Hematopoietic multipotent progenitor cell treated with erythropoietin and hydrocortisone succinate and interleukin-3 and kit ligand, for 6 days (in vitro differentiated cells): ENCODE measurements around the gene SPO11.

Source experiments
- DNase-seq: peaks from one replicate; pipeline ENCODE4 v3.0.0-alpha.2; 2015

SPO11 gene, protein sequence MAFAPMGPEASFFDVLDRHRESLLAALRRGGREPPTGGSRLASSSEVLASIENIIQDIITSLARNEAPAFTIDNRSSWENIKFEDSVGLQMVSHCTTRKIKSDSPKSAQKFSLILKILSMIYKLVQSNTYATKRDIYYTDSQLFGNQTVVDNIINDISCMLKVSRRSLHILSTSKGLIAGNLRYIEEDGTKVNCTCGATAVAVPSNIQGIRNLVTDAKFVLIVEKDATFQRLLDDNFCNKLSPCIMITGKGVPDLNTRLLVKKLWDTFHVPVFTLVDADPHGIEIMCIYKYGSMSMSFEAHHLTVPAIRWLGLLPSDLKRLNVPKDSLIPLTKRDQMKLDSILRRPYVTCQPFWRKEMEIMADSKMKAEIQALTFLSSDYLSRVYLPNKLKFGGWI

DNA sequence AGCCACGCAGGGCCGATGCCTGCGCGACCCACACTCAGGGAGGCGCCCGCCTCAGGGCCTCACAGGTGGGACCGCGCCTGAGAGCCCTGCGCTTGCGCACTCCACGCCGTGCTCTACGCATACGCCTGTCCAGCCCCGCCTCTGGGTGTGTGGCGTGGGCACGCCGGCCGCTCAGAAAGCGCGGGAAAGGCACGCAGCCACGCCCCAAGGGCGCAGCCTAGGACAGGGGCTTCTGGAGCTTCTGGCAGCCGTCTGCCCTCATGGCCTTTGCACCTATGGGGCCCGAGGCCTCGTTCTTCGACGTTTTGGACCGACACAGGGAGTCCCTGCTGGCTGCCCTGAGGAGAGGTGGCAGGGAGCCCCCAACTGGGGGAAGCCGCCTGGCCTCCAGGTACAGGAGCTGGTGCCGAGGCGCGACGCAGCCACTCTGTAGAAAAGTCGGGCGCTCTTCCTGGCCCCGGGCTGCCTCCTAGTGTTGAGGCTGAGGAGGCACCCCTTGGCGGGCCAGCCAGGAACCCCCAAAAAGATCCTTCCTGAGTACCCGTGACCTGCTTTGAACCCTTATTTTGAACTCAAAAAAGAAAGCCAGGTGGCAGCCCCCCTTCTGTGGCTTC lies at the start of gene SPO11:
TSS of gene SPO11 (plus strand) at position 196 of the 614 bp plus-strand sequence. CDS start at position 261, 65 bp downstream.
- DNase-seq: peak; percentile 9

DNA sequence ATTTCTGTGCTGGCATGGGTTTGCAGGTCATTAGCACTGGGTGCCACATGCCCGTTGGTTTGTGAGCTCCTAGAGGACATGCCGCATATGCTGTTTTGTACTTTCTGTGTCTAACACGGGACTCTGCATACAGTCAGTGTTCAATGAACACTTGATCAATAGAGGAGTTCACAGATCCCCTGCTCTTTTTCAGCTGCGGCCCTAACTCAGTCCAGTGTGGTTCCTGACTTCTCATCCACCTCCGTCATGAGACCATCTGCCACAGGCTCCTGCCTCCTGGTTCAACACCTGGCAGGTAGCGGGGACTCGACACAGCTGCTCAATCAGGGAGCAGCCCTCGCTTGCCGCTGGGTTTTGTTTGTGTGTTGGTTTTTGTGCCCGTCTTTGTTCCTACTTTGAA lies 49.4 kb upstream of the SPO11 start:
- DNase-seq: no peak

DNA sequence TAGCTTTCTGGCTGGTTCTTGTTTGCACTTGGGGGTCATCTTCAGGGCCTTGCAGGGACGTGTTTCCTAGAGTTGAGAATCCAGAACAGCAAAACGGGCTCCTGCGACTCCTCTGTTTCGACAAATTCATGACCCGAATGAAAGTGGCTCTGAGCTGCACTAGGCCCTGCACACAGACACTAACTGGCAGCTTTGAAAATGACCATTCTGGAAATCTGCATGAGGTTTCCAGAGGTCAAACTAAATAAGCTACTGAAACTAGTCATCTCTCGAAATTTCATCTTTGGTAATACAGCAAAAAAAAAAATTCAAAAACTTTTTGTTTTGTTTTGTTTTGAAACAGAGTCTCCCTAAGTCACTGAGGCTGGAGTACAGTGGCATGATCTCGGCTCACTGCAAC lies 47.7 kb upstream of the SPO11 start:
- no peak for DNase-seq

DNA sequence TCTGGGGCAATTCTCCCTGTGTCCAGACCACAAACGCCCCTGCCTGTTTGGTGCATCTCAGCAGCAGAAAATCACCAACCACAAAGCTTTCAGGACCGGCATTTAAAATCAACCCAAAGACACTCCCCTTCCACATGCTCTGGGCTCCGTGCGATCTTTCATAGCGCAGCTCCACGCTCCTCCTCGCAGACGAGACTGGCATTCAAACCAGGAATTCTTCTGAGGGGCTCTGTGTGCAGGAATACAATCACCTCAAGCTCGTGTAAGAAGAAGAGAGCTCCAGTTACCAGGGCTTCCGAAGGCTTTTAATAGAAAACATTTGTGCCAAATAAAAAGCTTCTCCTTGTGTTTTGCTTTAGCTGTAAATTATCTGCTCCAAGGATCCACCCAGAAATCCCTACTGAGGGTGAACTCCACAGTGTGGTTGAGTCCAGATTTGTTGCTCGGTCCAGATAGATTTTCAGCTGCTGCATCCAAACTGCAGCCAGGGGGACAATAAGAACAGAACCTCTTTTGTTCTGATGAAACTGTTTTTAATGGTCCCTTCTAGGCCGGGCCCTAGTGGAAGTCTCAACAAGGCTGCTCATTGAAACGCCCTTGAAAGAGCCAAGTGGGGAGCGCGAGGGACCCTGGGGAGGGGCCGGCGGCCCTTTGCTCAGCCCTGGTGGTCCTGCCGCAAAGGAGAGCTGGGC lies 46.8 kb upstream of the SPO11 start:
- no peak for DNase-seq

DNA sequence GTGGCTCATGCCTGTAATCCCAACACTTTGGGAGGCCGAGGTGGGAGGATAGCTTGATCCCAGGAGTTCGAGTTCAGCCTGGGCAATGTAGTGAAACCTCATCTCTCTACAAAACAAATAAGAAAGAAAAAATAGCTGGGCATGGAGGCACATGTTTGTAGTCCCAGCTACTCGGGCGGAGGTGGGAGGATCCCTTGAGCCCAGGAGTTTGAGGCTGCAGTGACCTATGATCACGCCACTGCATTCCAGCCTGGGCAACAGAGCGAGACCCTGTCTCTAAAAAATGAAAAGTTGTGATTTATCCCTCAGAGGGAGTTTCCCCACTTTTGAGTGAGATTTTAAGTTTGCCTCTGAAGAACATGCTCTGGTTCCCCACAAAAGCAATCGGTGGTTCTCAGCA lies 45.7 kb upstream of the SPO11 start:
- DNase-seq: no peak

DNA sequence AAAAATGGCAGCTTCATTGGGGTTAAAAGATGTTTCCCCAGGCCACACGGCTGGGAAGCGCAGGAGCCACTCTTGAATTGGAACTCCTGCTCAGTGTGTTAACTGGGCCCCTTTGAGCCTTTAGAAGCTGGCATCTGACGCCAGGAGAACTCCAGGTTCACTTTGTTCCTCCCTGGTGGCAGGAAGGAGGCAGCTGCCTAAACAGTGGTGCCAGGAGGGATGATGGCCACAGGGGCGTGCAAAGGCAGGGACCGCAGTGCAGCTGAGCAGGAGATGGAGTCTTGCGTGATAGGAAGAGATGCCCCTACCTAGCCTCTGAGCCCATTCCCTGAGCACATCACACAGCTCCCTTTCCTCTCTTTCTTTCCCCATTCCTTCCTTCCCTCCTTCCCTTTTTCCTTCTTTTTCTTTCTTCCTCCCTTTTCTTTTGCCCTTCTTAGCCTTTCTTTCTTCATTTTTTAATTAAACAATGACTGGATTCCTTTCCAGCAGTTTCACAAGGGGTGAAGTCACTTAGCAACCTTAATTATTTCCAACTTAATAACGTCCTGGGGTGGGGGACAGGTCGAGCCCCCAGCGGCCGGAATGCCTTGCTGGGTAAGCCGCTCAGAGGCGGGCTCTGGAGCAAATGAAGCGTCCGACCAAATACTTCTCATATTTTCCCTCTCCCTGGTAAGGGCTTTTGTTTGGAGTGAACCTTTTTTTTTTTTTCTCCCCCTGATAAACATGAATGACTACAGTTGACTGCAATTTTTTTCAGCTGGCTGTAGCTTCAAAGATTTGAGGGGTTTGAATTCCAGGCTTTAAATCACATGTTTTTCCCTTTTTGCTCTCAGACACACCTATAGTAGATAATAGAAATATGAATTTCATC lies 42.4 kb upstream of the SPO11 start:
- DNase-seq: no peak

DNA sequence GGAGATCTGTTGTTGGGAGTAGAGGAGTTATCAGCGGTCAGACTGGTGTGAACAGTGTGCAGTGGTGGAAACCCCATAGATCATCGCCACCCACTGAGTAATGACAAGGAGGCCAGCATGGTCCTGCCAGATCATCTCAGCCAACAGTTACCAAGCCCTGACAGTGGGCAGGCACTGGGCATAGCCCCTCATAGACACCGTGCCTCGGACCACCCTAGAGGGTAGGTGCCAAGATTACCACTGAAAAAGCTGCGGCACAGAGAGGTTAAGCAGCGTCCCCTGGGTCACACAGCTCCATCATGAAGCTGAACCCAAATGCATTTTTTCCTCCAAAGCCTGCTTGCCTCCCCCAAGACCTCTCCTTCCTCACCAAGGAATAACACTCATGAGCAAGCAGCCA lies 41.7 kb upstream of the SPO11 start:
- no peak for DNase-seq

DNA sequence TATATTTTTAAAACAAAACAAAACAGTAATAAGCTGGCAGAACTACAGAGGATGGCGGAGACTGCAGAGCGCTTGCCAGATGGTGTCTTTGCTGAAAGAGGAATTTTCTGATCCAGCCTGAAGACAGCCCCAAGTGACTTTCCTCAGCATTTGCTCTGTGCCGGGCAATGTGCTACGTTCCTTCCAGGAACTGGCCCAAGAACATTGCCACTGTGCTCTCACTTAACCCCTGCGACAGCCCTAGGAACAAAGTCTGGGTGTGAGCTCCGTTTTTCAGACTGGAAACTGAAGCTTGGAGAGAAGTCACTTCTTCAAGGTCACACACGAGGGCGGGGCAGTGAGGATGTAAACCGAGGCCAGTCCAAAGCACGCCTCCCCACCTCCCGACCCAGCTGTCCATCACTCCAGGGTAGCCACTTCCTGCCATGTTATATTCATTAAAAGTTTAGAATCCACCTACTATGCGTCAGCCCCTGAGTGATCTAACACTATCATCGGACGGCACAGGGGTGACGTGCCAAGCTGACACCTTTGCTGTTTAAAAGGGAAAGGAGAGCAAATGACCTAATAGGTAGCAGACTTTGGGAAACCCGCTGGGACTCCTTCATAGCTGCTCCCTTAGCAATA lies 40.8 kb upstream of the SPO11 start:
- DNase-seq: no peak

DNA sequence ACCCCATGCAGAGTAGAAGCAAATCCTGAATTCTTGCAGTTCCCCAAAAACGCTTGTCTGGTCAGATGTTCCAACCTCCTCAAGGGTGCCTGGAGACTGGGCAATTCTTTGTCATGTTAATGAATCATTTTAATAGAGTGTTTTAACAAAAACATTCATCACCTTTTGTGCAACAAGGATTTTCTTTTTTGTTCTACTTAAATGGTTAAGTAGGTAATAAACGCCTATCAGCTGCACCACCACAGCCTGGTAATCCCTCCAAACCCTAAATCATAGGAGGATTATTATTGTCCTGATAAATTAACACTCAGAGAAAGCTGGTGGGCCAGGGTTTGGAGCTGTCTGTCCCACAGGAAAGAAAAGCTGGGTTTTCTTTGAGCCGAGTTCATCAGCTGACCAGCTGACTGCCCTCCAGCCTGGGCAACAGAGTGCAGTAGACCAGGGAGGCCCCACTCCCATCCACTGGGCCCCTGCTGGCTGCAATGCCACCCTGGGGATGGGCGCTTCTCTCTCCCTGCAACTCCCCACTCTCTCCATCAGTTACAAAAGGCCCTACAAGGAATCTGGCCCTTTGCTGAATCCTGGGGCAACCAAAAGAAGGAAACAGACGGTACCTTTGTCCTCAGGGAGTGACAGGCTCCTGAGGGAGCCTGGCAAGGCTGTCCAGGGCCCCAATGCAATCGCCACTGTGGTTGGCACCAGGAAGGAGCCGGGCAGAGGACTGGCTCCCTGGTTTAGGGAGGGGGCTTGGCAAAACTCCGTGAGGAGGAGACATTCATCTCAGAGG lies 40.0 kb upstream of the SPO11 start:
- DNase-seq: no peak

DNA sequence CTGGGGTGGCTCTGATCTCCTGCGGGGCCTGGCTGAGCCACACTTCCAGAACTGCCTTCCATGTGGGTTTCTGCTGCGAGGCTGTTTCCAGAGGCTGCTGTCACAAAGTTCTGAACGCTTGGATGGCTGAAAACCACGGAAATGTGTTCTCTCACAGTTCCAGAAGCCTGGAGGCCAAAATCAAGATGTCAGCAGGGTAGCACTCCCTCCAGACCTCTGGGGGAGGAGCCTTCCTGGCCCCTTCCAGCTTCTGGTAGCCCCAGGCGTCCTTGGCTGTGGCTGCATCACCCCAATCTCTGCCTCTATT lies 39.5 kb upstream of the SPO11 start:
- no peak for DNase-seq

DNA sequence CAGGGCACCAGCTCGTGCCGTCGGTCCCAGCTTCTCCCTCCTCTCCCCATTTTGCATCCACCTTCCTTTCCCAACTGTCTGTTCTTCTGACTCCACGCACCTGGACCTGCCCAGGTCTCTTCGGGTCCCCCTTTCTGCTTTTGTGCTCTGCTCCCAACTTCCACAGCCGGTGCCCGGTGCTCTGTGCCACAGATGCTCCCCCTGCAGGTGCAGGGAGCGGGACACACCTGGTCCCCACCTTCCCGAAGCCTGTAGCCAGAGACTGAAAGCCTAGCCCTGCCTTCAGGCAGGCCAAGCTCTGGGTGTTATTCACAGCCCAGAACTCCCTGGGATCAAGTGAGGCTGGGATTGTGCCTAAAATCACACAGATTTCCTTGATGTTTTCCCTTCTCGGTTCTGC lies 38.6 kb upstream of the SPO11 start:
- no peak for DNase-seq

DNA sequence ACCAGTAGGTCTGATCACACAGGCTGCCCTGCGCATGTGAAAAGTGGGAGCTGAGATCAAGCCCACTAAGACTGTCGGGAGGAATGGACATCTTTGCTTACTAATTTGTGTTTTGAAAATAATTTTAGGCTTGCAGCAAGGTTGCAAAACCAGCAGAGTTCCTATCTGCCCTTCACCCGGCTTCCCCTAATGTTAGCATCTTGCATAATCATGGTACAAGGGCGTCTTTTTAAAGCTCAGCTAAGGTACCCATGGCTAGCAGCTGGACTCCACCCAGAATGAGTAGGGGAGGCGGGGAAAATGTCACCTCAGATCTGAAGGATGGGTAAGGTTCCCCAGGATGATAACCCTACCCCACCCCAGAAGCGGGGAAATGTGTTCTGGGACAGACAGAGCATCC lies 37.9 kb upstream of the SPO11 start:
- no peak for DNase-seq

DNA sequence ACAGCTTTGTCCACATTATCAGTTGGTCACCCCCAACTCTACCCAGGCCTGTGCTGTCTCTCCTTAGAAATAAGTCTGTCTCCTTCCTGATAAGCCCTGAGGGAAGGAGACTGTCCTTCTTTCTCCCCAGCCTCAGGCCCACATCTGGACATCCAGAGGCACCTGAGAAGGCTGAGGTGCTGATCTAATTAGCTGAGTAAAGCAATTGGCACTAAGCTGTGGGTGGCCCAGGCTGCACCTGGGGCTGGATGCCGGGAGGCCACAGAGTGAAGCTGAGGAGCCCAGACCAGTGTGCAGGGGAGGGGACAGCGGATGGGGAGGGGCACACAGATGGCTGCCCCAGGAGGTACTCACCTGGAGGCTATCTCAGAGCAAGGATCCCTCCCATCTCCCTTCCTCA lies 37.0 kb upstream of the SPO11 start:
- DNase-seq: no peak

DNA sequence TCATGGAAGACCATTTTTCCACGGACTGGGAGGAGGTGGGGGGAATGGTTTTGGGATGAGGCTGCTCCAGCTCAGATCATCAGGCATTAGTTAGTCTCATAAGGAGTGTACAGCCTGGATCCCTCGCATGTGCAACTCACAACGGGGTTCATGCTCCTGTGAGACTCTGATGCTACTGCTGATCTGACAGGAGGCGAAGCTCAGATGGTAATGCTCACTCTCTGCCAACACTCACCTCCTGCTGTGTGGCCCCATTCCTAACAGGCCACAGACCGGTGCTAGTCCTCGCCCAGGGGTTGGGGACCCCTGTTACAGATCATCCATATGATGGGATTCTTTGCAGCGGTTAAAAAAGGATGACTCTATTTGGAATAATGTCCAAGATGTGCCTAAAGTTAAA lies 35.6 kb upstream of the SPO11 start:
- no peak for DNase-seq

DNA sequence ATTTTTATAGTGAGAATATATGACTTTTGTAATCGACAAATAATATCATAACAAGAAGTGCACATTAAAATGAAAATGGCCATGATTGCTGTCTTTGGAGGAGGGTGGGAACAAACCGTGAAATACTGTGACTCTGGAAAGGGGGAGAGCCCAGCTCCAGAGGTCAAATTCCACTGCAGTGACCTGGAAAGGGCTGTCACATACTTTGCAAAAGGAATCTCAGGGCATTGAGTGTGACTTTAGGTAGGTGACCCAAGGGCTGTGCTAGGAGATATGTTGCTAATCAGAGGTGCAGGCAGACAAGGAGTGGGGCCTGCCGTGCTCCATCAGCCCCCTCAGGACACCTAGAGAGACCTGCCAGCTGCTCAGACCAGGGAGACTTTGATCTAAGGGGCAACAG lies 35.1 kb upstream of the SPO11 start:
- DNase-seq: no peak

DNA sequence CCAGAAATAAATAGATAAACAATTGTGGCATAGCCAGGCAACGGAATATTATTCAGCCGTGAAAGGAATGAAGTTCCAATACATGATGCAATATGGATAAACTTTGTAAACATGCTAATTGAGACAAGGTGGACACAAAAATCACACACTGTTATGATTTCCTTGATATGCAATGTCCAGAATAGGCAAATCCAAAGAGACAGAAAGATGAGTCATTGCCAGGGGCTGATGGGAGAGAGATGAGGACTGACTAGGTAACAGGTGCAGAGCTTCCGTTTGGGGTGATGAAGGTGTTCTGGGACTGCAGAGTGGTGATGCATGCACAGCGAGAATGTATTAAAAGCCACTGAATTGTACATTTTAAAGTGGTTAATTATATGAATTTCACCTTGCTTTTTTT lies 31.1 kb upstream of the SPO11 start:
- no peak for DNase-seq

DNA sequence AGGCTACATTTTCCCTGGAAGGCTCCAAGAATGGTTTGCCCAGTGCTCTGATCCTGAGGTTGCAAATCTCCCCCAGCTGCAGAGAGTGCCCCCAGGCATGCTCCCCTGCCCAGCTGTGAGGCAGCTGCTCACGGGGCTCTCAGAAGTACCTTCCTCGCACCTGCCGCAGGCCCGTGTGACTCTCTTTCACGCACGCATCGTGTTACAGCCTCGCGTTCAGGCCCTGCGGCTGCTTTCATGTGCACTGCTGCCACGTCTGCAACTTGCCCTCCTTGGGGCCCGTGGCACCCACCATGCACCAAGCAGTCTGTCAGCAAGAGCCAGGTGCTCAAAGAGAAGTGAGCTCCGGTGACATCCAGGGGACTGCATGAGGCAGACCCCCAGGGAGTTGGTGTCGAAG lies 28.6 kb upstream of the SPO11 start:
- DNase-seq: no peak

DNA sequence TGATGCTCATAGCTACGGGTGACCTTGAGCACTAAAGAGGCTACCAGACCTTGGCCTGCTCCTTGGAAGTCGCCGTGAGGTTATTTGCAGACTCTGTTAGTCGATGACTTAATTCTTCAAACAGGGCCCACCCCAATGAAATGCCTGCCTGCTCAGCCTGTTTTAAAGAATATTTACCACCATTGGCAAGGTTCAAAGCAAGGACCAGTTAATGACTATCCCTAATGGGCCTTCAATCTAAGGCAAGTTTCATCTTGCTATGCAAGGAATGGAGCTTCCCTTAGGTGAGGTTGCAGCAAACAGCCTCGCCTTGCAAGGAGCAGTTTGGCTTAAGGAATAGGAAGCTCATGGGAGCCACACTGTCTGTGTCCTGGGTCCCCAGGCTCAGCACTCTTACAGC lies 22.9 kb upstream of the SPO11 start:
- DNase-seq: no peak

DNA sequence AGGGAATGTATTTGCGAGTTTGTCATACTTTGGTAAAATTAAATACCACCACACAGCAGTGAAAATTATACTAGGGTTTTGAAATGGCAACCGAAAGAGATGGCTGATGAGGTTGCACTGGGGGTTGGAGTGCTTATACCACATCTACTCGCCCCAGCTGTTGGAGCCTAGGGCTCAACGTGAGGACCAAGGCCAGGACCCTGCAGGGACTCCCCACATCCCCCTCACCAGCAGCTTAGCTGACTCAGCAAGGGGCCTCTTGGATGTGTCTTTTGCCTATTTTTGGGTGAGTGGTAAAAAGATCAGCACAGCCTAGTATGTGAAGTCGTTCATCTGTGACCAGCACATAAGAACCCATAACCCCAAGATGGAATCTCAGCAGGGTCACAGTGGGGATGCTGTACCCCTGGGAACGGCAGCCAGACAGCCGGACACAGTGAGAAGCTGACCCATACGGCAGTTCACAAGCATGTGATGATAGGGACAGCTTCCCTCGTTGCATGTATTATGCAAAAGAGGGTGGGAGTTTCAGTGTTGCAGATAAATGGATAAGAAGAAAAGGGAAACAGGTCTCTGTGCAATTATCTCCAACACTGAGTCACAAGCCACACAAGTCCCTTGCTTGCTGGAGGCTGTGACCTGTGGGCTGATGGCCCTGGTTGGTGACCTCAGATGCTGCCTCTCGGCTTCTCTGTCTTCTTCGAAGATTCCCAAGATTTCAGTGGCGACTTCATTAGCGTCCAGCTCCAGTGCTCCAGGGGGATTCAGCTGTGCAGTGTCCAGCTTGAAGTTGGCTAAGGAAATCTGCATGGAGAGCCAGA lies 20.9 kb upstream of the SPO11 start:
- no peak for DNase-seq

DNA sequence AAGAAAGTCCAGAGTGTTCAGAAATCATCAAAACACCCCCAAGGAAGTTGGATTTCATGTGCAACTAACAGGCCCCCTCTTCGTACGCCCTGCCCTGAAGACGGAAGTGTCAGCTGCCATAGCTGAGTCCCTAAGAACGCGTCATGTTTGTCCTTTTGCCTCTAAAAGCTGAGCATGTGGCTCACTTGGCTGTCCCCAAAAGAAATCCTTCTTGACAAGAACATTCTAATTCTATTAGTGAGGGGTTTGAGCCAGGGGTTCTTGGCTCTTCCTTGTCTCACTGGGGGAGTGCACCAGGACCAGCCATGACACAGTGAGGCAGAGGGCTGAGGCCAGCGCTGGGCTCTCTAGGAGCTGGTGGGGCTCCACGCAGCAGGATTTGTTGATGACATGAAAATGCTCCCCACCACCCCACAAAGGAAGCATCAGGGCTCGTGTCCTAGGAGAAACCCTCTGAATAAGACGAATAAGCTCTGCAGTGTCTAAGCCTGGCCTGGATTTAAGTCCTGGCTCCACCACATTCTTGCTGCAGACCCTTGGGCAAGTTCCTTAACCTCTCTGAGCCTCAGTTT lies 20.0 kb upstream of the SPO11 start:
- DNase-seq: no peak
